Sigmoid colon (tissue), 7 donors: Measurements from ENCODE around the gene B4GALT6. TPM values are rescaled to one million over a fixed set of nuclear protein-coding genes. Genes with fewer than 3 reads are reported as not detected.

Source experiments
- DNase-seq: peaks from one replicate; pipeline ENCODE4 v3.0.0-alpha.2; 2019
- H3K27ac ChIP-seq, 4 donors: fragments of 200-600 bp; sonication (generic); one replicate each; pipeline ENCODE4 v1.5.1; 2016 to 2019; ENCODE audit warnings: mild to moderate bottlenecking in 1 of 4
- H3K27me3 ChIP-seq, 3 donors: fragments of 200-600 bp; sonication (generic); one replicate each; pipeline ENCODE4 v1.5.1; 2019; ENCODE audit warnings: mild to moderate bottlenecking in 1 of 3
- H3K36me3 ChIP-seq, 4 donors: fragments of 200-600 bp; sonication (generic); one replicate each; pipeline ENCODE4 v1.5.1; 2016 to 2019
- H3K4me1 ChIP-seq, 4 donors: fragments of 200-600 bp; sonication (generic); one replicate each; pipeline ENCODE4 v1.5.1; 2017 to 2019
- H3K4me3 ChIP-seq, 4 donors: fragments of 200-600 bp; sonication (generic); one replicate each; pipeline ENCODE4 v1.5.1; 2017 to 2019; ENCODE audit warnings: mild to moderate bottlenecking in 2 of 4, moderate library complexity in 1 of 4
- H3K9me3 ChIP-seq, 4 donors: fragments of 200-600 bp in 3 of 4; sonication (generic) in 3 of 4; one replicate each; pipeline versions ENCODE4 v1.5.1 to v1.6.1; 2013 to 2019
- CTCF ChIP-seq, 4 experiments: fragments of 450-650 bp in 3 of 4; fragments of 200-600 bp in 1 of 4; IDR thresholded peaks; one replicate each; pipeline ENCODE4 v1.5.1; 2016 to 2019; ENCODE audit warnings: antibody characterized with exemption in 4 of 4, mild to moderate bottlenecking in 3 of 4, moderate library complexity in 2 of 4
- EP300 ChIP-seq, 4 donors: sonication (generic); formaldehyde crosslinking; IDR thresholded peaks; one replicate each; pipeline ENCODE4 v1.6.1; 2017; ENCODE audit warnings: antibody characterized with exemption in 4 of 4
- POLR2A ChIP-seq, 2 donors: fragments of 450-650 bp; IDR thresholded peaks; one replicate each; pipeline ENCODE4 v1.6.1; 2016; ENCODE audit warnings: antibody characterized with exemption in 2 of 2, mild to moderate bottlenecking in 2 of 2, moderate library complexity in 2 of 2
- POLR2AphosphoS5 ChIP-seq, 4 donors: sonication (generic); formaldehyde crosslinking; IDR thresholded peaks; one replicate each; pipeline ENCODE4 v1.6.1; 2017; ENCODE audit warnings: antibody characterized with exemption in 4 of 4
- WGBS, 2 donors: extraction: QIAGEN DNeasy Blood & Tissue Kit; methylation state at CpG; one replicate each; pipeline ENCODE4 v1.1.7; 2013; 5-methylcytosine and 5-hydroxymethylcytosine counted together
- intact Hi-C: fragments of 100-400 bp; cut with DNase I; formaldehyde crosslinking; loops from one replicate; pipeline ENCODE4 v1.15.1; 2023
- polyA plus RNA-seq, 3 donors: library from polyadenylated mRNA; stranded (reverse); fragments of 200-250 nt; gene quantifications; one replicate each; pipeline ENCODE4 v1.2.3, GENCODE V29; 2013
- total RNA-seq, 4 donors: library from RNA; depleted of rRNA; stranded (reverse); fragments of >200 nt; gene quantifications; one replicate each; pipeline ENCODE4 v1.1.0, GENCODE V29; 2016
- donor health status: healthy with polysubstance abuse.
- donor health status: Bipolar disorder and iron deficiency.
- donor health status: healthy.

Gene B4GALT6
- total and polyA plus RNA-seq, 7 donors, result 1.2 to 7.8 (median 4.7) TPM; not detected in 1

- no peaks in the 10 kb centered on the region for H3K9me3 ChIP-seq
- DNase-seq, result no peak
- 97% methylated on average over 6 of the region's 6 CpGs for WGBS, 2 donors
These were observed 58.0 kb downstream of the B4GALT6 start for GRCh38 chr18:31626409-31626808.

GRCh38 chr18:31624892-31625640 lies 59.3 kb downstream of the B4GALT6 start:
- 69 to 77% methylated on average over 13 of the region's 13 CpGs for WGBS, 2 donors
- TF ChIP-seq EP300 (IDR thresholded peaks at IDR 0.05), result no peak
- TF ChIP-seq POLR2AphosphoS5 (IDR thresholded peaks at IDR 0.05), result no peak
- no peaks in the 10 kb centered on the region for H3K36me3 ChIP-seq
- no peaks in the 10 kb centered on the region for H3K9me3 ChIP-seq
- no peak overlapping the region for H3K4me3 ChIP-seq
- DNase-seq, result no peak
- H3K27me3 ChIP-seq, result no peaks in the 10 kb centered on the region
- no peak overlapping the region for H3K27ac ChIP-seq
- intact Hi-C loops, result no loop called here
- no peaks in the 10 kb centered on the region for H3K4me1 ChIP-seq

More at GRCh38 chr18:31626409-31626808, 58.0 kb downstream of the B4GALT6 start:
- intact Hi-C loops, result no loop called here
- no peaks in the 10 kb centered on the region for H3K27me3 ChIP-seq
- no peak for TF ChIP-seq CTCF (IDR thresholded peaks at IDR 0.05)
- no peak for TF ChIP-seq POLR2A (IDR thresholded peaks at IDR 0.05)
- no peak for TF ChIP-seq EP300 (IDR thresholded peaks at IDR 0.05)
- TF ChIP-seq POLR2AphosphoS5 (IDR thresholded peaks at IDR 0.05), result no peak
- H3K36me3 ChIP-seq, result no peaks in the 10 kb centered on the region
- H3K4me1 ChIP-seq, result no peaks in the 10 kb centered on the region
- H3K27ac ChIP-seq, result no peak overlapping the region
- no peak overlapping the region for H3K4me3 ChIP-seq

GRCh38 chr18:31619291-31619690 lies 65.1 kb downstream of the B4GALT6 start:
- Histone ChIP-seq H3K4me1 (no peaks in the 10 kb centered on the region), H3K4me3 (no peak overlapping the region), H3K27ac (no peak overlapping the region), H3K9me3 (no peaks in the 10 kb centered on the region), H3K27me3 (no peaks in the 10 kb centered on the region), H3K36me3 (no peaks in the 10 kb centered on the region)
- DNase-seq, result no peak
- intact Hi-C loops, result no loop called here
- TF ChIP-seq POLR2A (IDR thresholded peaks at IDR 0.05) (no peak), EP300 (IDR thresholded peaks at IDR 0.05) (no peak), CTCF (IDR thresholded peaks at IDR 0.05) (no peak), POLR2AphosphoS5 (IDR thresholded peaks at IDR 0.05) (no peak)

GRCh38 chr18:31618801-31619200 lies 65.6 kb downstream of the B4GALT6 start:
- WGBS, 2 donors, result 95% methylated on average over 5 of the region's 5 CpGs
- Histone ChIP-seq H3K4me3 (no peak overlapping the region), H3K27me3 (no peaks in the 10 kb centered on the region), H3K9me3 (no peaks in the 10 kb centered on the region), H3K36me3 (no peaks in the 10 kb centered on the region), H3K27ac (no peak overlapping the region), H3K4me1 (no peaks in the 10 kb centered on the region)
- no peak for DNase-seq
- no peak for TF ChIP-seq POLR2A (IDR thresholded peaks at IDR 0.05)
- no peak for TF ChIP-seq POLR2AphosphoS5 (IDR thresholded peaks at IDR 0.05)
- TF ChIP-seq CTCF (IDR thresholded peaks at IDR 0.05), result no peak
- no peak for TF ChIP-seq EP300 (IDR thresholded peaks at IDR 0.05)
- intact Hi-C loops, result no loop called here

GRCh38 chr18:31617031-31617717 lies 67.2 kb downstream of the B4GALT6 start:
- intact Hi-C loops, result no loop called here
- no peak overlapping the region for H3K27ac ChIP-seq
- no peak for DNase-seq
- no peaks in the 10 kb centered on the region for H3K4me1 ChIP-seq
- no peaks in the 10 kb centered on the region for H3K27me3 ChIP-seq
- WGBS, 2 donors, result 68 to 70% methylated on average over 5 of the region's 5 CpGs
- H3K4me3 ChIP-seq, result no peak overlapping the region
- no peaks in the 10 kb centered on the region for H3K36me3 ChIP-seq
- no peak for TF ChIP-seq CTCF (IDR thresholded peaks at IDR 0.05)
- no peak for TF ChIP-seq POLR2AphosphoS5 (IDR thresholded peaks at IDR 0.05)
- no peak for TF ChIP-seq EP300 (IDR thresholded peaks at IDR 0.05)
- H3K9me3 ChIP-seq, result no peaks in the 10 kb centered on the region
